BJ (cell line): ENCODE data around the gene PHC2. TPM values are rescaled to one million over a fixed set of nuclear protein-coding genes. Genes with fewer than 3 reads are reported as not detected.

Experiments used
- CTCF ChIA-PET: fragments of 350-600 bp; formaldehyde crosslinking; extraction: SDS; loops from one replicate; lab custom pipeline; 2021; ENCODE audit warnings: antibody characterized with exemption, inconsistent platforms; lab: Yijun Ruan, JAX
- POLR2A ChIA-PET: fragments of 300-600 bp; sonication (Branson Sonifier 250); formaldehyde crosslinking; extraction: SDS; loops from one replicate; lab custom pipeline; 2021; ENCODE audit warnings: antibody characterized with exemption; lab: Charles Lee
- DNase-seq: peaks from one replicate; pipeline ENCODE4 v3.0.0-alpha.2; 2011; ENCODE audit warnings: low read depth
- H3K27me3 ChIP-seq: 2 replicates; pipeline ENCODE4 v1.6.0; 2011; ENCODE audit warnings: low read length; ENCODE audit not compliant: control insufficient read depth, insufficient read depth
- H3K36me3 ChIP-seq: 2 replicates; pipeline ENCODE4 v1.5.1; 2011; ENCODE audit warnings: low read length; ENCODE audit not compliant: control insufficient read depth, insufficient read depth
- H3K4me3 ChIP-seq: 2 replicates; pipeline ENCODE4 v1.5.1; 2011; ENCODE audit warnings: low read depth, mild to moderate bottlenecking, control low read depth, low read length
- polyA plus RNA-seq: library from polyadenylated mRNA; depleted of rRNA; stranded (reverse); fragments of >200 nt; gene quantifications from 2 replicates; pipeline ENCODE4 v1.2.3, GENCODE V29; 2011
- TF ChIP-seq, protein P1 (sequence below): IDR thresholded peaks from 2 replicates; pipeline ENCODE4 v1.5.1; 2011; ENCODE audit warnings: low read depth, mild to moderate bottlenecking, control low read depth, inconsistent platforms, low read length, moderate library complexity; ENCODE audit not compliant: insufficient read depth

The PHC2 gene
- polyA plus RNA-seq, 1 experiment, result 62.0 TPM

DNA sequence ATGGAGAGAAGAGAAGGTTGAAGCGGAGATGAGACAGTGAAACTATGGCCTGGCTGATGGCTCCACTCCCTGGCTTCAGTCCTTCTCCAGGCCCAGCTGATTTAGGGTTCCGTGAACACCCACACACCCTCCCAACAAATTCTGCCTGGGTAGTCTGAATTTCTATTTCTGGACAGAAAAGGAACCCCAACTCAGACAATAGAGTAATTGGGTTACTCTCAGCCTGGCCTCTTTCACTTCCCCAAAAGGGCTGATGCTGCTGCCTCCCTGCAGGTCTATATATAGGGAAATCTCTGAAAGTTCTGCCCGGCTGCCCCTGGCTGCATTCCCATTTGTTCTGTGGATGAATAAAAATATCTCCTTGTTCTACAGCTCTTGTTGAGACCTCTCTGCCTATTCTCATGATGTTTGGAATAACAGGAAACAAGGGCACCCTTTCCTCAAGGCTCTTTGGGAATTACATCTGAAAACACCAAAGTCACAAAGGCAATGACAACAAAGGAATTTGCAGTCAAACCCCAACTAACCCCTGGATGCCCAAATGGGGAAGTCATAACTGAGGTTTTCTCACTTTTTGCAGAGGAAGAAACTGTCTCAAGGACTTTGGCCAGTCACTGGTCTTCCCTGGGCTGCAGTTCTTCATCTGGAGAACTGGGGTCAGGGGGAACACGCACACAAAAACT lies 30.2 kb upstream of the PHC2 start:
- no peak for DNase-seq
- CTCF ChIA-PET, result interaction anchor here (0.7 to 4.1 kb wide), 6 partner anchors 9 to 328 kb away, joined by 3 to 44 read pairs (median 3); no protein-coding TSS in a partner anchor
- Histone ChIP-seq H3K36me3 (no peaks in the 10 kb centered on the region), H3K4me3 (no peak overlapping the region), H3K27me3 (no peaks in the 10 kb centered on the region)
- POLR2A ChIA-PET, result no interaction called here
- TF ChIP-seq, protein P1, sequence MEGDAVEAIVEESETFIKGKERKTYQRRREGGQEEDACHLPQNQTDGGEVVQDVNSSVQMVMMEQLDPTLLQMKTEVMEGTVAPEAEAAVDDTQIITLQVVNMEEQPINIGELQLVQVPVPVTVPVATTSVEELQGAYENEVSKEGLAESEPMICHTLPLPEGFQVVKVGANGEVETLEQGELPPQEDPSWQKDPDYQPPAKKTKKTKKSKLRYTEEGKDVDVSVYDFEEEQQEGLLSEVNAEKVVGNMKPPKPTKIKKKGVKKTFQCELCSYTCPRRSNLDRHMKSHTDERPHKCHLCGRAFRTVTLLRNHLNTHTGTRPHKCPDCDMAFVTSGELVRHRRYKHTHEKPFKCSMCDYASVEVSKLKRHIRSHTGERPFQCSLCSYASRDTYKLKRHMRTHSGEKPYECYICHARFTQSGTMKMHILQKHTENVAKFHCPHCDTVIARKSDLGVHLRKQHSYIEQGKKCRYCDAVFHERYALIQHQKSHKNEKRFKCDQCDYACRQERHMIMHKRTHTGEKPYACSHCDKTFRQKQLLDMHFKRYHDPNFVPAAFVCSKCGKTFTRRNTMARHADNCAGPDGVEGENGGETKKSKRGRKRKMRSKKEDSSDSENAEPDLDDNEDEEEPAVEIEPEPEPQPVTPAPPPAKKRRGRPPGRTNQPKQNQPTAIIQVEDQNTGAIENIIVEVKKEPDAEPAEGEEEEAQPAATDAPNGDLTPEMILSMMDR, result no peak

DNA sequence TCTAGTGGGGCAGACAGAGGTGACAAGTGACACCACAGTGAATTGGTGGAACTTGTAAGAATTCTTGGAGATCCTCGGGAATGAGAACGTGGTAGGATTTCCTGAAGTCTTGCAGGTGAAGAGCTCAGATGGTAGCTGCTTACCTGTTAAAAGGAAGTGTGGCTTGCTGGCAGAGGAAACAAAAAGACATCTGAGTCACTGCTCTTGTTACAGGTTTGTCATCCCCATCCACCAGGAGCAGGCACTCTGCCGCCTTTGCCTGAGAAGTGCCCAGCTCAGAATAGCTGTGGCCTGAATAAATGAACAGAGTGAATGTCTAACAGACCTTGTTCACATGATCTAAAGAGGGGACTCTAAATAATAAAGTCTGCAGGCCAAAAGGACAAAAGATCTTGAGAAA lies 29.2 kb upstream of the PHC2 start:
- no peak for DNase-seq
- POLR2A ChIA-PET, result no interaction called here
- CTCF ChIA-PET, result interaction anchor here (0.7 to 4.1 kb wide), 7 partner anchors 10 to 327 kb away, joined by 3 to 44 read pairs (median 3); no protein-coding TSS in a partner anchor

DNA sequence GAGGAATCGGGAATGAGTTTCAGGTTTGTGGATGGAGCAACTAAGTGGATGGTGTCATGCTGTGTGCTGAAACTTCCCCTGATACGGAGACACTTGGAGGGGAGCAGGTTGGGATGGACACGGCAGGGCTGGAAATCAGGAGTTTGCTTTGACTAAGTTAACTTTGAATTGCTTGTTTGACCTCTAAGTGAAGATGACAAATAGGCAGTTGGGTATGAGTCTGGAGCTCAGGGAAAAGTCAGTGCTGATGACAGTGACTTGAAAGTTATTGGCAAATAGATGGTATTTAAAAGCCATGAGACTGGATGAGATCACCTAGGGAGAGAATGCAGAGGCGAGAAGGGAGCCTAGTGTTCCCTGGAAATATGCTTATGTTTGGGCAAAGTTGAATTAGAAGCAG lies 28.8 kb upstream of the PHC2 start:
- Histone ChIP-seq H3K27me3 (no peaks in the 10 kb centered on the region), H3K36me3 (no peaks in the 10 kb centered on the region), H3K4me3 (no peak overlapping the region)
- ChIA-PET CTCF (interaction anchor here (0.9 to 4.1 kb wide), 7 partner anchors 10 to 269 kb away, joined by 3 to 44 read pairs (median 3); no protein-coding TSS in a partner anchor), POLR2A (no interaction called here)
- TF ChIP-seq, protein P1, result no peak
- DNase-seq, result peak; percentile 61

More for the DNA sequence above, 29.2 kb upstream of the PHC2 start:
- Histone ChIP-seq H3K36me3 (no peaks in the 10 kb centered on the region), H3K27me3 (no peaks in the 10 kb centered on the region), H3K4me3 (no peak overlapping the region)
- TF ChIP-seq, protein P1, result no peak

DNA sequence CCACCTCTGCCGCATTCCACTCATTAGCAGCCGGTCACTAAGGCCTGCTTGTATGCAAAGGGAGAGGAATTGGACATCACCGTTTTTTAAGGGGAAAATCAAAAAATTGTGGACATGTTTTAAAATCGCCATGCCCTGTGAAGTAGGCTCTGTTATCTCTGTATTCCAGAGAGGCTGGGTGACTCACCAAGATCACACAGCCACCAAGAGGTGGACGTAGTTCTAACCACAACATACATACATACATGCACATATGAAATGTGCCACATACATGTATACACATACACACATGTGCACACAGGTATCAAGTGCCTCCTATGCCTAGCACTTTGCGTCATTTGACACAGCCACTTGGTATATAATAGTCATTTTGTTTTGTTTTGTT lies 25.6 kb upstream of the PHC2 start:
- TF ChIP-seq, protein P1, result no peak
- H3K4me3 ChIP-seq, result no peak overlapping the region
- no peaks in the 10 kb centered on the region for H3K36me3 ChIP-seq
- POLR2A ChIA-PET, result no interaction called here
- CTCF ChIA-PET, result interaction anchor here (0.6 to 6.5 kb wide), 31 partner anchors 10 to 371 kb away, joined by 3 to 80 read pairs (median 5); no protein-coding TSS in a partner anchor
- no peaks in the 10 kb centered on the region for H3K27me3 ChIP-seq
- DNase-seq, result no peak

DNA sequence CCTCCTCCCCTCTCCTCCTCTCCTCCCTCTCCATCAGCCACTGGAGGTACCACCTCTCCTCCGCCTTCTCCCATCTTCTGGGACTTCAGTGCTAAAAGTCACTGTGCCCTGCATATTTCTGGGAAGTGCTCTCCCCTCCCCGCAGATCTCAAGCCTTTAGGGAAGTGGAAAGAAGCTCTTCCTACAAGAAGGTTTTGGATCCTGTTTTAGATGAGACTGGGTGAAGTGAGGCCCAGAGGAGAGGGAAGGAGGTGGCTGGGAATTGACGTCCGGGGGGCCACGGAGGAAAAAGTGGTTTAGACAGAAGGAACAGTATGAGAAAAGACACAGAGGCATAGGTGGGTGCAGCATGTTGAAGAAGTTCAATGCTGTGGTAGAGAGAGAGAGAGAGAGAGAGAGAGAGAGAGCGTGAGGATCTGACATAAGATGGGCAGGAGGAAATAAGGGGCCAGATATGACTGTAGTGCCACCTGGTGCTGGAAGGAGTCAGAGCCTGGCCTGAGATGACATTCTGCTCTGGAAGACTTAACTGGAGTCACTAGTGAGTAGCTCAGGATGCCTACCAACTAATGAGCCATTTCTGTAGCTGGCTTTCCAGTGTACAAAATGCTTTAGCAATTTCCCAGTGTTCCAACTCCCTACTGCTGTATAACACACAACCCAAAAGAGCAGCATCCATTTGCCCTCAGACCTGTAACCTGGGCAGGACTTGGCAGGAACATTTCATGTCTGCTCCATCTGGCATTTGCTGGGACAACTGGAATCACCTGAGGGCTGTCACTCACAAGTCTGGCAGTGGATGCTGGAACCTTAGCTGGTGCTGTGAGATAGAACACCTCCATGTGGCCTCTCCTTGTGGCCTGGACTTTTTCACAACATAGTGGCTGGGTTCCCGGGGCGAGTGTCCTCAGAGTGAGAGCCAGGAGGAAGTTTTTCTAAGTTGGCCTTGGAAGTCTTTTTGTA lies 24.9 kb upstream of the PHC2 start:
- no peak overlapping the region for H3K4me3 ChIP-seq
- H3K36me3 ChIP-seq, result no peaks in the 10 kb centered on the region
- CTCF ChIA-PET, result interaction anchor here (0.6 to 6.5 kb wide), 35 partner anchors 9 to 370 kb away, joined by 3 to 80 read pairs (median 4); no protein-coding TSS in a partner anchor
- POLR2A ChIA-PET, result no interaction called here
- peak; percentile 56 for DNase-seq
- TF ChIP-seq, protein P1, result peak; percentile 88
- H3K27me3 ChIP-seq, result no peaks in the 10 kb centered on the region
